Stimulated activated CD8-positive, alpha-beta memory T cell treated with anti-CD3 and anti-CD28 coated beads, Interleukin-4, amount 100 ng/mL, for 4 hours (primary cell): ENCODE results near the gene EXOC4.
"Not testable (repeated sequence)": the region's sequence is repeated elsewhere in the genome, so short reads cannot be mapped to it uniquely, and the experiment has no call there.

Source experiments
- DNase-seq, 2 donors: peaks; one replicate each; pipeline ENCODE4 v3.0.0-alpha.2; 2020; ENCODE audit warnings: low read depth in 2 of 2, low spot score in 1 of 2

EXOC4 gene

GRCh38 chr7:134056816-134057215 lies 803.9 kb downstream of the EXOC4 start:
- no peak for DNase-seq

- DNase-seq = no peak
Measured at GRCh38 chr7:134058521-134058920, 805.6 kb downstream of the EXOC4 start.

GRCh38 chr7:134058980-134059379 lies 806.1 kb downstream of the EXOC4 start:
- no peak for DNase-seq

- no peak for DNase-seq
Measured at GRCh38 chr7:134059921-134060320, 807.0 kb downstream of the EXOC4 start.

- DNase-seq = no peak
Measured at GRCh38 chr7:134060874-134061273, 808.0 kb downstream of the EXOC4 start.

GRCh38 chr7:134062460-134062859 lies 809.6 kb downstream of the EXOC4 start:
- no peak for DNase-seq

GRCh38 chr7:134065415-134065814 lies 812.5 kb downstream of the EXOC4 start:
- DNase-seq = no peak

- no peak for DNase-seq
Measured at GRCh38 chr7:134067164-134067563, 814.3 kb downstream of the EXOC4 start.

GRCh38 chr7:134068670-134069069 lies 815.8 kb downstream of the EXOC4 start:
- DNase-seq = no peak

GRCh38 chr7:134069187-134069586 lies 816.3 kb downstream of the EXOC4 start:
- no peak for DNase-seq

- no peak for DNase-seq
Measured at GRCh38 chr7:134070673-134071072, 817.8 kb downstream of the EXOC4 start.

- DNase-seq = no peak
Measured at GRCh38 chr7:134071355-134072331, 818.8 kb downstream of the EXOC4 start.

GRCh38 chr7:134073276-134073675 lies 820.4 kb downstream of the EXOC4 start:
- no peak for DNase-seq

- DNase-seq = no peak
Measured at GRCh38 chr7:134075799-134076198, 822.9 kb downstream of the EXOC4 start.

- DNase-seq = not testable (repeated sequence)
Measured at GRCh38 chr7:134077560-134077959, 824.7 kb downstream of the EXOC4 start.

GRCh38 chr7:134078991-134079390 lies 826.1 kb downstream of the EXOC4 start:
- DNase-seq = no peak

- DNase-seq = no peak
Measured at GRCh38 chr7:134081695-134082094, 828.8 kb downstream of the EXOC4 start.

GRCh38 chr7:134083766-134084487 lies 831.0 kb downstream of the EXOC4 start:
- no peak for DNase-seq

GRCh38 chr7:134084488-134085144 lies 831.7 kb downstream of the EXOC4 start:
- no peak for DNase-seq

GRCh38 chr7:134085311-134085710 lies 832.4 kb downstream of the EXOC4 start:
- no peak for DNase-seq

- DNase-seq = no peak
Measured at GRCh38 chr7:134086998-134087735, 834.3 kb downstream of the EXOC4 start.
